ENCODE results near the gene CTNNAL1.
A peak's percentile ranks its signal among the peaks of the same experiment; 100 is the strongest.
"Not testable (repeated sequence)": the region's sequence is repeated elsewhere in the genome, so short reads cannot be mapped to it uniquely, and the experiment has no call there.

CTNNAL1 gene

GRCh38 chr9:108980893-108981292, 32.4 kb downstream of the CTNNAL1 start:
- no peak for DNase-seq (ENCODE audit: low read depth)

GRCh38 chr9:108978205-108978604, 35.1 kb downstream of the CTNNAL1 start:
- DNase-seq (ENCODE audit: low read depth), result no peak

- DNase-seq (ENCODE audit: low read depth), result no peak
Measured at GRCh38 chr9:108973895-108974294, 39.4 kb downstream of the CTNNAL1 start.

- no peak for DNase-seq (ENCODE audit: low read depth)
Measured at GRCh38 chr9:108972626-108973209, 40.6 kb downstream of the CTNNAL1 start.

- DNase-seq (ENCODE audit: low read depth), result no peak
Measured at GRCh38 chr9:108972186-108972585, 41.1 kb downstream of the CTNNAL1 start.

GRCh38 chr9:108971392-108971791, 41.9 kb downstream of the CTNNAL1 start:
- not testable (repeated sequence) for DNase-seq (ENCODE audit: low read depth)

GRCh38 chr9:108967916-108968315, 45.4 kb downstream of the CTNNAL1 start:
- DNase-seq (ENCODE audit: low read depth), result no peak

GRCh38 chr9:108963459-108964143, 49.7 kb downstream of the CTNNAL1 start:
- DNase-seq (ENCODE audit: low read depth), result no peak

- no peak for DNase-seq (ENCODE audit: low read depth)
Measured at GRCh38 chr9:108961151-108961550, 52.1 kb downstream of the CTNNAL1 start.

GRCh38 chr9:108960331-108960730, 53.0 kb downstream of the CTNNAL1 start:
- no peak for DNase-seq (ENCODE audit: low read depth)

- no peak for DNase-seq (ENCODE audit: low read depth)
Measured at GRCh38 chr9:108956631-108957026, 56.7 kb downstream of the CTNNAL1 start.

- DNase-seq (ENCODE audit: low read depth), result no peak
Measured at GRCh38 chr9:108956022-108956630, 57.2 kb downstream of the CTNNAL1 start.

GRCh38 chr9:108953983-108954574, 59.2 kb downstream of the CTNNAL1 start:
- DNase-seq (ENCODE audit: low read depth), result no peak

GRCh38 chr9:108951578-108951977, 61.7 kb downstream of the CTNNAL1 start:
- no peak for DNase-seq (ENCODE audit: low read depth)

GRCh38 chr9:108950168-108950567, 63.1 kb downstream of the CTNNAL1 start:
- DNase-seq (ENCODE audit: low read depth), result no peak

GRCh38 chr9:108939975-108940374, 73.3 kb downstream of the CTNNAL1 start:
- no peak for DNase-seq (ENCODE audit: low read depth)

- no peak for DNase-seq (ENCODE audit: low read depth)
Measured at GRCh38 chr9:108937561-108938305, 75.6 kb downstream of the CTNNAL1 start.

- DNase-seq (ENCODE audit: low read depth), result peak; percentile 40
Measured at GRCh38 chr9:108934323-108934893, 78.9 kb downstream of the CTNNAL1 start, which contains the start of gene ABITRAM. ABITRAM (plus strand) TSS chr9:108934400; CDS start chr9:108934487, 87 bp downstream.

- peak; percentile 87 for DNase-seq (ENCODE audit: low read depth)
Measured at GRCh38 chr9:108933718-108934322, 79.5 kb downstream of the CTNNAL1 start, which contains the start of gene ELP1. ELP1 (minus strand) TSS chr9:108934124; CDS start chr9:108931146, 2,978 bp downstream.

GRCh38 chr9:108933231-108933717, 80.0 kb downstream of the CTNNAL1 start:
- no peak for DNase-seq (ENCODE audit: low read depth)

GRCh38 chr9:108928386-108928785, 84.9 kb downstream of the CTNNAL1 start:
- no peak for DNase-seq (ENCODE audit: low read depth)

Measured in stimulated activated CD8-positive, alpha-beta memory T cell treated with anti-CD3 and anti-CD28 coated beads, Interleukin-7, amount 100 ng/mL, for 24 hours (primary cell).